Common myeloid progenitor, CD34-positive (primary cell): ENCODE data around the gene FCHO1.
"Not testable (repeated sequence)": the region's sequence is repeated elsewhere in the genome, so short reads cannot be mapped to it uniquely, and the experiment has no call there.

Source experiments
- CTCF ChIA-PET: fragments of 350-600 bp; sonication (Branson Sonifier 250); formaldehyde crosslinking; loops from one replicate; lab custom pipeline; 2021; ENCODE audit warnings: antibody characterized with exemption; lab: Charles Lee
- POLR2A ChIA-PET: fragments of 350-600 bp; sonication (Branson Sonifier 250); formaldehyde crosslinking; loops from one replicate; lab custom pipeline; 2021; ENCODE audit warnings: antibody characterized with exemption; lab: Charles Lee
- DNase-seq, 3 donors: peaks; one replicate each; pipeline versions ENCODE4 v3.0.0 to v3.0.0-alpha.2; 2013
- H3K27ac ChIP-seq, 2 experiments: 1 replicate in 1 of 2; 2 replicates in 1 of 2; pipeline ENCODE4 v1.7.0; 2013; ENCODE audit warnings: inconsistent platforms in 2 of 2, low read length in 2 of 2, mild to moderate bottlenecking in 2 of 2, low read depth in 1 of 2, moderate library complexity in 1 of 2; ENCODE audit not compliant: severe bottlenecking in 2 of 2, insufficient read depth in 1 of 2, poor library complexity in 1 of 2
- H3K27me3 ChIP-seq, 5 experiments: replicated peaks in 2 of 5; 1 replicate in 3 of 5; 2 replicates in 2 of 5; pipeline versions ENCODE4 v1.6.1 to v1.7.0; 2013; ENCODE audit warnings: low read length in 4 of 5, mild to moderate bottlenecking in 2 of 5, moderate library complexity in 2 of 5, inconsistent platforms in 1 of 5; ENCODE audit not compliant: insufficient read depth in 5 of 5, control insufficient read depth in 4 of 5
- H3K36me3 ChIP-seq, 4 experiments: 1 replicate in 2 of 4; 2 replicates in 2 of 4; pipeline versions ENCODE4 v1.6.1 to v1.7.0; 2013; ENCODE audit warnings: low read length in 3 of 4, control low read depth in 1 of 4, mild to moderate bottlenecking in 1 of 4; ENCODE audit not compliant: control insufficient read depth in 4 of 4, insufficient read depth in 4 of 4
- H3K4me1 ChIP-seq, 4 experiments: 1 replicate in 3 of 4; 2 replicates in 1 of 4; pipeline versions ENCODE4 v1.6.1 to v1.7.1; 2013; ENCODE audit warnings: low read length in 3 of 4, mild to moderate bottlenecking in 3 of 4, control low read depth in 1 of 4, inconsistent platforms in 1 of 4, moderate library complexity in 1 of 4; ENCODE audit not compliant: control insufficient read depth in 4 of 4, insufficient read depth in 4 of 4; ENCODE audit errors: control extremely low read depth in 1 of 4
- H3K4me3 ChIP-seq, 7 experiments: 1 replicate in 4 of 7; 2 replicates in 3 of 7; pipeline versions ENCODE4 v1.5.1 to v1.7.0; 2013; ENCODE audit warnings: mild to moderate bottlenecking in 7 of 7, low read length in 6 of 7, moderate library complexity in 6 of 7, inconsistent platforms in 2 of 7, low read depth in 2 of 7, control low read depth in 1 of 7; ENCODE audit not compliant: insufficient read depth in 4 of 7, control insufficient read depth in 1 of 7; ENCODE audit errors: extremely low read depth in 1 of 7
- H3K9me3 ChIP-seq, 5 experiments: 1 replicate in 4 of 5; 2 replicates in 1 of 5; pipeline versions ENCODE4 v1.6.1 to v1.7.1; 2013; ENCODE audit warnings: low read length in 4 of 5, mild to moderate bottlenecking in 2 of 5, inconsistent platforms in 1 of 5, low read depth in 1 of 5, moderate library complexity in 1 of 5; ENCODE audit not compliant: control insufficient read depth in 4 of 5, insufficient read depth in 2 of 5; ENCODE audit errors: control extremely low read depth in 1 of 5
- WGBS: methylation state at CpG from one replicate; pipeline ENCODE4 v1.1.5; 2013; ENCODE audit not compliant: insufficient coverage; 5-methylcytosine and 5-hydroxymethylcytosine counted together

The FCHO1 gene

GRCh38 chr19:17798599-17798998 is 47.3 kb downstream of the FCHO1 start:
- H3K36me3 ChIP-seq, H3K27ac ChIP-seq, H3K4me3 ChIP-seq, H3K27me3 ChIP-seq, POLR2A ChIA-PET, H3K9me3 ChIP-seq, DNase-seq: not testable (repeated sequence)
- CTCF ChIA-PET: interaction anchor here (0.7 to 0.9 kb wide), 2 partner anchors 10 to 14 kb away, joined by 3 read pairs; no protein-coding TSS in a partner anchor
- H3K4me1 ChIP-seq: peaks cover 0 to 35% (median 34%) of the 10 kb centered on the region in 4 experiments
- 100% methylated on average over 3 of the region's 3 CpGs for WGBS

GRCh38 chr19:17802137-17802858 is 51.0 kb downstream of the FCHO1 start:
- ChIA-PET CTCF (interaction anchor here (0.6 to 2.8 kb wide), 13 partner anchors 8 to 57 kb away, joined by 3 to 14 read pairs (median 4); partner anchors contain the start of genes B3GNT3 and RPL18A), POLR2A (interaction anchor here (0.6 to 1.6 kb wide), 7 partner anchors 11 to 153 kb away, joined by 3 to 6 read pairs (median 4); no protein-coding TSS in a partner anchor)
- H3K36me3 ChIP-seq: no peaks in the 10 kb centered on the region
- no peak overlapping the region for H3K4me3 ChIP-seq
- H3K27ac ChIP-seq: no peak overlapping the region
- peaks cover 0 to 13% (median 10%) of the 10 kb centered on the region in 4 experiments for H3K4me1 ChIP-seq
- DNase-seq: no peak
- 69% methylated on average over 11 of the region's 12 CpGs for WGBS
- H3K27me3 ChIP-seq: no peaks in the 10 kb centered on the region
- no peaks in the 10 kb centered on the region for H3K9me3 ChIP-seq

GRCh38 chr19:17803264-17803896 is 52.1 kb downstream of the FCHO1 start:
- H3K27me3 ChIP-seq: no peaks in the 10 kb centered on the region
- 2% methylated on average over 11 of the region's 14 CpGs for WGBS
- H3K4me1 ChIP-seq: peaks cover 0 to 24% (median 20%) of the 10 kb centered on the region in 4 experiments
- ChIA-PET POLR2A (interaction anchor here (0.6 to 1.6 kb wide), 5 partner anchors 10 to 56 kb away, joined by 3 to 5 read pairs (median 4); partner anchors contain the start of gene RPL18A), CTCF (interaction anchor here (0.7 to 2.8 kb wide), 13 partner anchors 9 to 129 kb away, joined by 3 to 14 read pairs (median 6); partner anchors contain the start of genes B3GNT3, CCDC124 and RPL18A)
- peak overlapping the region in 1 of 7 experiments; percentile 45 for H3K4me3 ChIP-seq
- peak; percentile 74 to 93 (median 91) for DNase-seq
- H3K27ac ChIP-seq: no peak overlapping the region
- H3K9me3 ChIP-seq: no peaks in the 10 kb centered on the region
- H3K36me3 ChIP-seq: no peaks in the 10 kb centered on the region

- no peaks in the 10 kb centered on the region for H3K9me3 ChIP-seq
- ChIA-PET POLR2A (no interaction called here), CTCF (interaction anchor here (0.7 to 1.2 kb wide), 4 partner anchors 13 to 80 kb away, joined by 3 to 4 read pairs (median 3); no protein-coding TSS in a partner anchor)
- peaks cover 0 to 24% (median 20%) of the 10 kb centered on the region in 4 experiments for H3K4me1 ChIP-seq
- DNase-seq: no peak
- 98% methylated on average over 4 of the region's 4 CpGs for WGBS
- no peaks in the 10 kb centered on the region for H3K27me3 ChIP-seq
- no peaks in the 10 kb centered on the region for H3K36me3 ChIP-seq
- H3K4me3 ChIP-seq: no peak overlapping the region
- no peak overlapping the region for H3K27ac ChIP-seq
Observed at GRCh38 chr19:17805427-17805826, 54.1 kb downstream of the FCHO1 start.

GRCh38 chr19:17806945-17807344 is 55.7 kb downstream of the FCHO1 start:
- no peak overlapping the region for H3K27ac ChIP-seq
- H3K9me3 ChIP-seq: no peaks in the 10 kb centered on the region
- no peaks in the 10 kb centered on the region for H3K36me3 ChIP-seq
- no CpG with 5 or more reads among the region's 3 CpGs for WGBS
- DNase-seq: peak in 2 of 3 donors; percentile 52 to 66
- CTCF ChIA-PET: no interaction called here
- POLR2A ChIA-PET: no interaction called here
- peaks cover 0 to 23% (median 20%) of the 10 kb centered on the region in 4 experiments for H3K4me1 ChIP-seq
- H3K27me3 ChIP-seq: no peaks in the 10 kb centered on the region
- no peak overlapping the region for H3K4me3 ChIP-seq

- ChIA-PET CTCF (interaction anchor here (1.3 to 1.4 kb wide), 2 partner anchors 16 to 104 kb away, joined by 4 to 5 read pairs; no protein-coding TSS in a partner anchor), POLR2A (no interaction called here)
- H3K27me3 ChIP-seq: no peaks in the 10 kb centered on the region
- 46% methylated on average over 36 of the region's 38 CpGs for WGBS
- H3K36me3 ChIP-seq: no peaks in the 10 kb centered on the region
- DNase-seq: peak; percentile 43 to 84 (median 73)
- H3K27ac ChIP-seq: no peak overlapping the region
- peak overlapping the region in 2 of 7 experiments; percentile 26 to 28 for H3K4me3 ChIP-seq
- H3K9me3 ChIP-seq: no peaks in the 10 kb centered on the region
- peaks cover 0 to 21% (median 20%) of the 10 kb centered on the region in 4 experiments for H3K4me1 ChIP-seq
Observed at GRCh38 chr19:17807731-17808316, 56.5 kb downstream of the FCHO1 start.
